GM21786 (cell line): Measurements from ENCODE around the gene S100A8.

Source experiments
- ATAC-seq: cut with Tn5 transposase; IDR thresholded peaks from one replicate; pipeline ENCODE4 v1.9.1; 2021; ENCODE audit not compliant: unreplicated experiment

The S100A8 gene

DNA sequence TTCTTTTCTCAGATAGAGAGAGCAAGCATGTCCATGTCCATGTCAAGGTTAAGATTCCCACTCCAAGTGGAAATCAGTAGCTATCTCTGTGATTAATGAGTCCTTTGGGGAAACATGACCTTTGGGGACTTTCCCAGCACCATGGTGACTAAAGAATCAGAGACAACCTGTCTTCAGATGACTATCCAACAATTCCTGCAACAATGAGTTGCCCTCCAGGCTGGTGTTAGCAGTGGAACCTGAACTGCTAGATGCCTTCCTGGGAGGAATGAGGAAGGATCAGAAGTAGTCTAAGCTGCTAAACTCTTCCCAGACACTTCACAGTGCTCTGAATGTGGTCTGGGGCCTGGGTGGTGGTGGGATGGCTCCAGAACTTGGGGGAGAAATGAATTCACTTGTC is 26.7 kb downstream of the S100A8 start:
- ATAC-seq = no peak

DNA sequence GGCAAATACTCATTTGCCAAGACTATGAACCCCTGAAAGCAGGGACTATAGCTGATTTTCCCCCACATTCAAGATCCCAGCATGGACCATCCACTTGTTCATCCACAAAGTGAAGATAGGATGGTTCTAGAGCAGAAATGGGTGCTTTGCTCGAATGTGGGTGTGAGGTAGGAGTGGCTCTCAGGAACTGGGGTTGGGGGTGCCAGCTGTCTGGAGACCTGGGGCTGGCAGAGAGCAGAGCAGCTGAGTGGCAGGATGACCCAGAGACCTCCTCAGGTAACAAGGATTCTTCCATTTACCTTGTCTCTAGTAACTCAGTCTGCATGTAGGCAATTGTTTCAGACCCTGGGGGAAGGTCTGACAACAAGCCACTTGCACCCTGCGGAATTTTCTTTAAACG is 27.2 kb downstream of the S100A8 start:
- ATAC-seq = no peak

DNA sequence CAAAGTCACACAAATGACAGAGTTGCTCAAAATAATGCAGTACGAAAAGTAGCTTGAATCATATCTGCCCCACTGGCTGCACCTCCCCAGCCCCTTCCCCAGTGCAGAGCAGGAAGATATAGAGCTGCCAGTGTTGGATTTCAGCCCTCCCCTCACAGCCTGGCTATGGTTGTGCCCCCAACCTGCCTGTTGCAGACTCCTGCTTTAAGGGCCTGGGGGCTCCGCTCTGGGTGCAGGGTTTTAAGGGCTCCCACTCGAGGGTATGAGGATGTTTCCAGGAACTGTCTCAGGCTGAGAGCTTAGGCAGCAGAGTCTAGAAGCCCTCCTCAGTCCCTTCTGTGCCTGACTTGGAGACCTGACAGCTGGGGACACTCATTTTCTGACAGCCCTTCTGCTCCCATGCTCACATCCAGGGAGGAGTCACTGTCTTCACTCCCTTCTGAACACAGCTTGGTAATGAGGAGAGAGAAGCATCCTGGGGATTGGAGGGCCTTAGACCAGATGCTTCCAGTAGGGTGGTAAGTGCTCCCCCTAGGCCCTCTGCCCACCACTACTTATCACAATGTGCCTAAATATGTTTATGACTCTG is 28.6 kb downstream of the S100A8 start:
- no peak for ATAC-seq

DNA sequence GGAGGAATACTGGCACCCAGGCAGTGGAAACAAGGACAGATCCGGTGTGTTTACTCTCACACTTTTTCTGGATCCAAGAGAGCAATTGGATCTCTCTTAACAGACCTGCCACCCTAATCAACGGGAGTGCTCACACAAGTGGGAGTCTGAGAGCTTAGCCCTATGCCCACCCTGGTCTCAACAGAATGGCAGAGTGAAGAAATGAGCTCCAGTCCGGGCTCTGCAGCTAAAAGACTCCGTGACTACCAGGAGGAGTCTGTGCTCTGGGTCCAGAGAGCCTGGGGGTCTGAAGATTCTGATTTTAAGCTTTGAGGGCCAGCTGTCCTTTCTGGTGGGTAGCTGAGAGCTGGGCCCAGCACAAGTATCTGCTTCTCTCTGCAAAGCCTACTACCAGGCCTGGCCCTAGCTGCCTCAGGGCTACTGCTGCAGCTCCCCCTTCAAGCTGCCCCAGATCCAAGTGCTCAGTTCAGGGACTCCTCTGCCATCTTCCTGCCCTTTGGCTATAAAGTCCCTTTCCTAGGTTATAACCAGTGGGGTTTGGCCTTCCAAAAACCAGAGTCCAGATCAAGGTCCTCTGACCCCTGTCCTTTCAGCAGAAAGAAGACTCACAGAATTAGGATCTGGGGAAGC is 29.3 kb downstream of the S100A8 start:
- no peak for ATAC-seq

DNA sequence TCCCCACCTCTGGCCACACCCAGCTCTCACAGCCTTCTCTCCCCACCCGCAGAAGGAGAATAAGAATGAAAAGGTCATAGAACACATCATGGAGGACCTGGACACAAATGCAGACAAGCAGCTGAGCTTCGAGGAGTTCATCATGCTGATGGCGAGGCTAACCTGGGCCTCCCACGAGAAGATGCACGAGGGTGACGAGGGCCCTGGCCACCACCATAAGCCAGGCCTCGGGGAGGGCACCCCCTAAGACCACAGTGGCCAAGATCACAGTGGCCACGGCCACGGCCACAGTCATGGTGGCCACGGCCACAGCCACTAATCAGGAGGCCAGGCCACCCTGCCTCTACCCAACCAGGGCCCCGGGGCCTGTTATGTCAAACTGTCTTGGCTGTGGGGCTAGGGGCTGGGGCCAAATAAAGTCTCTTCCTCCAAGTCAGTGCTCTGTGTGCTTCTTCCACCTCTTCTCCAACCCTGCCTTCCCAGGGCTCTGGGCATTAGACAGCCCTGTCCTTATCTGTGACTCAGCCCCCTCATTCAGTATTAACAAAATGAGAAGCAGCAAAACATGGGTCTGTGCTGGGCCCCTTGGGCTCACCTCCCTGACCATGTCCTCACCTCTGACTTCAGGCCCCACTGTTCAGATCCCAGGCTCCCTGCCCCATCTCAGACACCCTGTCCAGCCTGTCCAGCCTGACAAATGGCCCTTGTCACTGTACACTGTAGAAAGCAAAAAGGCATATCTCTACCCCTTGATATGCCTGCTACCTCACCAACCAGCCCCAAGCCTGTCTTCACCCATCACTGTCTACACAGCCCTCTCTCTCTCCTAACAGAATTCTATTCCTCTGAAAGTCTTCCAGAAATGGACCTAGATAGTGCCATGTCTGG is 30.0 kb downstream of the S100A8 start:
- ATAC-seq = no peak

DNA sequence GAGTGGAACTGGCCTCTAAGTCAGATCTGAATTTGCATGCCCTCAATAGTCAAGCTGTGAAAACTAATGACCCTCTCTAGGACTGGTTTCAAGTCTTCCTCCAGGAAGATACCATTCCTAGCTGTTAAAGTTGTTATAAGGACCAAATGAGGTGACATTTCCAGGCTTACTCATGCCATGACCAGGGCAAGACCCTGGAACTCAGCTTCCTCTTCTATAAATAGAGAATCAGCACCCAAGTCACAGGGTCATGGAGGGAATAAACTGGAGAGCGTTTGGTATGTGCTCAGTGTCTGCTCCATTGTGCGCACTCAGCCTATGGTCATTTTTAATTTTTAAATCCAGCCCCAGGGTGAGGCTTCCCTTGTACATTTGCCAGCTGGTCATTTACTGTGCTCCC is 30.7 kb downstream of the S100A8 start:
- ATAC-seq = no peak

DNA sequence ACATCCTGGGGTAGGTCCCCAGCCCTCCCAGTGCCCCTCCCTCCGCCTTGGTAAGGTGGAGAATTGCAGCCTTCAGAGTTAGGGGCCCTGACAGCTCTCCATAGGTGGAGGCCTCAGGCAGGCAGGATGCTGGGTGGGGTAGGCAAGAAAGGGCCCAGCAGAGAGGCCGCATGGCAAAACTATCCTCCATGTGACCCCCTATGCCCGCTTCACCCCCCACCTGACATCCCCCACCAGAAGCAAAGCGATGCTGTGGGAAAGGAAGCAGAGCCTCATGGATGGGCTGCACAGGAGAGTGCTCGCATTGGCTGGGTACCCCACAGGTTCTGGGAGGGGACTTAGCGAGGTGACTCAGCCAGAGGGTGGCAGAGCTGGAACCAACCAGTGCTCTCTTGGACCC is 31.6 kb downstream of the S100A8 start:
- ATAC-seq = no peak

DNA sequence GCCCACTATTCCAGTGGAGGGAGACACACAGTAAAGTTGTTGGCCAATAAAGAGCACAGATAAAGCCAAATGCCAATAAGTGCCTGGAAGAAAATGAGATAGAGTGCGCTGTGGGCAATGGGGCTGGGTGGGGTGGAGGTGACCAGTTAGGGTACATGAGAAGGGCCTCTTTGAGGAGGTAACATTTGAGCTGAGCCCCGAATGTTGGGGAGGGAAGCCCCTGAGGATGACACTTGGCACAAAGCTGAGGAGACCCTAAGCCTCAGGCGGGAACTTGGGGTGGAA is 32.2 kb downstream of the S100A8 start:
- ATAC-seq = no peak

DNA sequence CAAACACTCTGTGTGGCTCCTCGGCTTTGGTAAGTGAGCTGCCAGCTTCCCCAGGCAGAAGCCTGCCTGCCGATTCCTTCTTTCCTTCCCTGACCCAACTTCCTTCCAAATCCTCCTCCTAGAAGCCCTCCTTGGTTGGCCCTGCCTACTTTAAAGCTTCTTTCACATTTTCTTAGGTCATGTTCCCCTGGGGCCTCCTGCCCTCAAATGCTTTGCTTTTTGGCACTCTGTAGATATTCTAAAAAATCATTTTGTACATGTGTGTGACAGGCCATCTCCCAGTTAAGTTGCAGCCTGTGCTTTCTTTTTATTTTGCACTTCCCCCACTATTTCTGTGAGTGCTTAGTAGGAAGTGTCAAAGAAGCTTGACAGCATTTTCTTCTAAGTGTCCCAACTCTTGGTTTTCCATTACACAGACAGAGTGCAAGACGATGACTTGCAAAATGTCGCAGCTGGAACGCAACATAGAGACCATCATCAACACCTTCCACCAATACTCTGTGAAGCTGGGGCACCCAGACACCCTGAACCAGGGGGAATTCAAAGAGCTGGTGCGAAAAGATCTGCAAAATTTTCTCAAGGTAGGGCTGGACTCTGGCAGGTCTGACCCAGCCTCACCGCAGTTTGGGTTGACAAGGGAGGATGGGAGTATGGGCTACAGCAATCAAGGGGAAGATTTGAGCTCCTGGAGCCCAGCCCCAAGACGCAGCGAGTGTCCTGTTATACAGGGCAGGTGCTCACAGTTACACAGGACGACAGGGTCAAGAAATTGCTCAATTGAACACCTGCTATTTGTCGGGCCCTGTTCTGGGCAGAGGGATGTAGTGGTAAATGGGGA is 32.8 kb downstream of the S100A8 start, which contains the start of gene S100A9:
TSS of gene S100A9 (plus strand) at position 2 of the 838 bp plus-strand sequence. CDS start at position 432, 430 bp downstream.
- no peak for ATAC-seq

DNA sequence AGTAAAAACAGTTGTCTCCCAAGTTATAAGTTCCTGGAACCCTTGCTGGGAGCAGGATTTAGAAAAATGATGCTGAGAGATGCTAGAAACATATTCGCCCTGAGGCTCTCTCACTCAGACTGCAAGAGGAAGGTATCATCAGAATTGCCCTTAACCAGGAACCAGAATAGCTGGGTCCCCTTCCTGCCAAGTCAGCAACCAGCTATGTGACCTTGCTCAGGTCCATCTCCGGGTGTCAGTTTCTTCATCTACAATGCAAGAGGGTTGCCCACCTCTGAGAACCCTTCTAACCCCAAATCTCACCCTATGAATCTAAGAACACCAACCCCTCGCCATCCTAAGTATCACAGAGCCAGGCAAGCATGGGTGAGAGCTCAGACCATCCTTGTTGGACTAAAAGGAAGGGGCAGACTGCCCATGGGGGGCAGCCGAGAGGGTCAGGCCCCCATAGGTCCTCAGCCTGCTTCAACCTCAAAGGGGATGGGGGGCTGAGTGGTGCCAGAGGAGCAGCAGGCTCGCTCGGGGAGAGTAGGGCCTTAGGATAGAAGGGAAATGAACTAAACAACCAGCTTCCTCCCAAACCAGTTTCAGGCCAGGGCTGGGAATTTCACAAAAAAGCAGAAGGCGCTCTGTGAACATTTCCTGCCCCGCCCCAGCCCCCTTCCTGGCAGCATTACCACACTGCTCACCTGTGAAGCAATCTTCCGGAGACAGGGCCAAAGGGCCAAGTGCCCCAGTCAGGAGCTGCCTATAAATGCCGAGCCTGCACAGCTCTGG is 33.6 kb downstream of the S100A8 start:
- ATAC-seq = no peak

DNA sequence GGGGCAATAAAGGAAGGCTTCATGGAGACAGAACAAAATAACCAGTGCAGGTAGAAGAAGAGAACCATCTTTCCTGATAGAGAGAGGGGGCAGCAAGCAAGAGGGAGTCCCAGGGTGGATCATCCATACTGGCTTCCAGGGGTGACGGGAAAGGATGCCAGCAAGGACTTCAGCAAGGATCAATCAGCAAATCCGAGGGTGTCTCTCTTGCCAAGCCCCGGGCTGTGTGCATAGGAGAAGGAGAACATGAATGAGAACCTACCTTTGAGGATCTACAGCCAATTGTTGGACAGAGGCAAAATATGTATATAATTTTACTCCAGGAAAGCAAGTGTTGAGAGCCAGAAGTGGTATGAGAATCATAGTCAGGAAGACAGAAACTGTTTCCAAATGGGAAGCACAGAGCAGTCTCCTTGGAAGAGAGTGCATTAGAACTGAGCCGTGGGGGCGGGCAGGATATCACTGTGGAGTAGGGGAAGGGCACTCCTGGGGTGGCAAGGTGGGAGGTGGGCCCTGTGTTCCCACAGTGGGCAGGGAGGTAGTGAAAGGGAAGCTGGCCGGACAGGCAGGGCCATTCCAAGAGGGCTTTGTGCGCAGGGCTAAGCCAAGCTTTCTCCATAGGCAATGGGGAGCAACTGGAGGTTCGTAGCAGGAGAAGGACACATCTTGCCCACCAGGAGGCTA is 34.3 kb downstream of the S100A8 start:
- ATAC-seq = no peak

DNA sequence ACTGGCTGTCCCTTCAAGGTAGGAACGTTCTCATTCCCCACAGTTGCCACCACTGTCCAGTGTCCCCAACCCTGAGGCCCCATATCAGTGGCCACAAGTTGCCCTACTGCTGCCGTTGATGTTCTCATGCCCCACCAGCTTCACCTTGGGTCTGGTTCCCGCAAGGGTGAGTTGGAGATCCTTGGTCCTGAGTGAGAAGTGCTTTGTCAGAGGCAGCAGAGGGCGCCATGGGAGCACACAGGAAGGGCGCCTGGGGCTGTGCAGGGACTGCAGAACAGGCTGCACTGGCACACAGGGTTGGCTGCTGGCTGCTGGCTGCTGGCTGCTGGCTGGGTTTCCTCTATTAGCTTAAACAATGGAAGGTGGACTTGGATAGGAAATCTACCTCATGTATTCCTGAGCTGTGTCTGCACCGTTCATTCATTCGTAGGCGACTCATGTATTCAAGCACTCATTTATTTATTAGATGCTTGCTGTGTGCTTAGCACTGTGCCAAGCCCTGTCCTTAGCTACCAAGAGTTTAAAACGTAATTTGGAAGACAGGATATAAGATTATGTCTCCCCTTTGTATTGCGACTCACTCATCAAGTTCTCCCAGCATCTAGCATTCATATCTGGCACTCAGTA is 35.3 kb downstream of the S100A8 start:
- no peak for ATAC-seq

DNA sequence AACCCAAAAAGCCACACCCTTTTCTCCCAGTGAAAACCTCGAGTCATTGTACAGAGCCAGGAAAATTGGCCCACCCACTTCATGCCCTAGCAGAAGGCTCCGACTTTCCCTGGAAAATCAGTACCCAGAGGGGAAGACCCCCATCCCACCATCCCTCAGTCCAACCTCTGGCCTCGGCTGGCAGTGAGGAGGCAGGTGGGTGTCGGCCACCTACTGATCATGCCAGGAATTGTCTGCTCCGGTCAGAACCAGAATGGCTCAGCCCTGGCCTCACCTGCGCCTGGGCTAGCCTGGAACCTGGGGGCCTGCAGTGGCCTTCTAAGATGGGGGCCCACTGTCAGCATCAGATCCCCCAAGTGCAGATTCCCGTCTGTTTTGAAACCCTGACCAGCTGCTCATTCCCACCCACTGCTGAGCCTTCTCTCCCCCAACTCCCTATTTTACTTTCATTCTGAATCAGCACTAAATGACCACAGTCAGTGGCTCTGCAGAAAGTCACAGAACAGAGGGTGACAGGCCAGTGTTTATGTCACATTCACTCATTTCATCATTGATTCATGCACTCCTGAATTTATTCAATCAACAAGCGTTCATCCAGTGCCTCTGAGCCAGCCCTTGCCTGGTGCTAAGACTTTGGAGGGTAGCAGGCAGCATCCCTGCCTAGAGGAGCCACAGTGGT is 36.2 kb downstream of the S100A8 start:
- no peak for ATAC-seq

DNA sequence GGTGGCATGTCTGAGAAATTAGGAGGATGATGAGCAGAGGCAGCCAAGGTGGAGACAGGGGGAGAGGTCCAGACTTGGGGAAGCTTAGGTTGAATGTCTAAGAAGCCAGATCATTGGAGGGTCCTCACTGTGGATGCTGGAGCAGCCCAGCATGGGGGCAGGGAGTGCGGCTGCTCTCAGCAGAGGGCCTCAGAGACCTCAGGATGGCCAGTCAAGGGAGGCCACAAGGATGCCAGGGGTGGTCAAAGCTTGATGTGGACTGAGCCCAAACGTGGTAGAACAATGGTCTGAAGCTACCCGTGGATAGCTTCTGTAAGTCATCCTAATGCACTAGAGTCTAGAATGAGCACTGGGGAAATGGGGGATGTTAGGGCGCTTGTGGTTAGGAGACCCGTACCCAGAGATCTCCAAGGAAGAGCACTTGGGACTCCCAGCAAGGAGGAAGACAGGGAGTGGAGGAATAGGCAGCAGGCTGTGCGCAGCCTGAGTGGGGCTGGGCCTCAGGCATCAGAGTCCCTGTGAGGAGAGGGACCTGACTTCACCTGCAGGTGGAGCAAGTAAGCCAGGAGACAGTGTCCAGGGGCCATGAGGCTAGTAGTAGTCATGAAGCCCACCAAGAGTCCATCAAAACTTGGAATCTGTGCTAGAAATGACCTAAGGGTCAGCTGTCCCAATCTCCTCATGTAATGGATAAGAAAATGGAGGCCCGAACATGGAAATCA is 37.5 kb downstream of the S100A8 start:
- ATAC-seq = no peak

DNA sequence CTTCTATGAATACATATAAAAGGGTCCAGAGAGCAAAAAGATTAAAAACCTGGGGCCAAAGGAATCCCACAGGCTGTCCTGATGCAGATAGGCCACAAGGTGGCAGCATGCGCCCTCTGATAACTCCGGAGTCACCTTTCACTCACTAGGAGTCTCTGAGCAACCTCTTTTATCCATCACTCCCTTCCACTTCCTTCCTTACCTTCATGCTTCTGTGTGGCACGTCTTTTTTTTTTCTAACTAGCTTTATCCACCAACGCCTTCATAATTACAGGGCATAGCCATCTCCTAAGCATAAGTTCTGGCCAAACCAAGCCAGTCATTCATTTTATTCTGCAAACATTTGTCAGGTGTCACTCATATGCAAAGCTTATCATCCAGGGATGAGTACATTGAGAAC is 38.4 kb downstream of the S100A8 start:
- ATAC-seq = no peak

DNA sequence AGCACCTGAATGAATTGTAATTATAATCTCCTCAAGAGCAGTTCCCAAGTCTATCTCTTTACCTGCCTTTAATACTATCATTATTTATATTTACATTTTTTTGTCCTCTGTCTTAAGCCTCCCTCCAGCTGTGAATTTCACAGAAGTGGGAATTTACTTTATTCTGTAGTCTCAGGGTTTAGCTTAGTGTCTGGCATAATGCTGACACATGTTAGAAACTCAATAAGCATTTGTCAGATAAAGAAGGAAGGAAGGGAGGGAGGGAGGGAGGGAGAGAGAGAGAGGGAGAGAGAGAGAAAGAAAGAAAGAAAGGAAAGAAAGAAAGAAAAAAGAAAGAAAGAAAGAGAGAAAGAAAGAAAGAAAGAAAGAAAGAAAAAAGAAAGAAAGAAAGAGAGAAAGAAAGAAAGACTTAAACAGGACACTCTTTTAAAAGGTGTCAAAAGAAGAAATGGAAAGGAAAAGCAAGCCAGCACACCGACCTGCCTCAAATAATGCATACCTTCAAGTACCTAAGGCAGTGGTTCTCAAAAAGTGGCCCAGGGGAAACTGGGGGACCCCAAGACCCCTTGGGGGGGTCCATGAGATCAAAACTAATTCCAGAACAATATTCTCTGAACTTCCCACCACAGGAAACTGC is 40.4 kb downstream of the S100A8 start:
- no peak for ATAC-seq

DNA sequence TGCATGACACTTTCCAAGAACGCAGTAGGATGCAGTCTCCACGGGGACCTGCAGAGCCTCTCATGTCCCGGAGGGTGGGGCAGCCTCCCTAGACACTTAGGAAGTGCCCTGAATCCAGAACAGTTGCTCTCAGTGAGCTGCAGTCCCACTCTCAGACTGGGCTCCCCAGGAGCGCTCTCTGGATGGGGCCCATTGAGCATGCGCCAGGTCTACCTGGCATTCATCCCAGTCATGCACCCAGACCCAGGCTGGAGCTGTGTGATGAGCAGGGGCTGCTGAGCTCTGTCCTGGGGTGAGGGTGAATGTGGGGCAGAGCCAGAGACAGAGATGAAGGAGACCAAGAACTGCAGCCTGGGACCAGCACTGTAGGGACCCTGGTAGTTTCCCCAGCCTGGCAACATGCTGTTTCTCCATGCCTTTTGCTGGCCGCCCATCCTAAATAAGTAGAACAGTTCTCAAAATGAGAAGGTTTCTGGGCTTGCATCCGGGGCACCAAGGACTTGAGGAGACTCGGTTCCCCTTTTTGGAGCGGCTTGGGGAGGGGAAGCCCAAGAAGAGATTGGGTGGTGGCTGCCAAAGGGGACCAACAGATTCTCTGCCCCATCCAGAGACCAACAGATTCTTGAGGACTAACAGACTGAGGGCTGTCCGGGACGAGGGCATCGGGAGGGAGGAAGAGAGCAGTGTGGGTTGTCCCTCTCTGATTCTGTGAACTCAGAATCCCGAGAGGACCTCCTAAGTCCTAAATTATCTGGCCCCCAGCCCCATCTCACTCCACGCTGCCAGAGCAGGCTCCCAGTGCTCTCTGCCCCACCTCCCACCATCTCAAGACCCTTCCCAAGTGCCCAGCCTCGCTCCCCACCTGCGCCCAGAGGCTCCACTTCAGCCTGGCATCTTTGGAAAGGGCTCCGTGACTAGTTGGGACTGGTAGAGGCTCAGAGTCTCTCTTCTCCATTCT is 41.2 kb downstream of the S100A8 start:
- no peak for ATAC-seq
